ENCODE data around the gene CCNL1. TPM values are rescaled to one million over a fixed set of nuclear protein-coding genes. Genes with fewer than 3 reads are reported as not detected.
"Not testable (repeated sequence)": the region's sequence is repeated elsewhere in the genome, so short reads cannot be mapped to it uniquely, and the experiment has no call there.

The CCNL1 gene
- total RNA-seq, 1 donor from 2014 or later: 222 TPM

GRCh38 chr3:157182879-157183278 lies 22.9 kb upstream of the CCNL1 start:
- no peak for DNase-seq

GRCh38 chr3:157180262-157180661 lies 20.3 kb upstream of the CCNL1 start:
- no peak overlapping the region for H3K4me3 Mint-ChIP-seq
- DNase-seq: no peak
- POLR2A ChIA-PET: no interaction called here
- peaks cover 11% of the 10 kb centered on the region for H3K9me3 Mint-ChIP-seq
- TF ChIP-seq CTCF (IDR thresholded peaks at IDR 0.05): no peak
- no peak for ATAC-seq (ENCODE audit: low read depth)
- peaks cover 52% of the 10 kb centered on the region for H3K36me3 Mint-ChIP-seq (ENCODE audit: low read depth)
- no peaks in the 10 kb centered on the region for H3K27me3 Mint-ChIP-seq
- intact Hi-C loops (cut with micrococcal nuclease): no loop called here
- H3K4me1 Mint-ChIP-seq: peaks cover 16% of the 10 kb centered on the region
- no peak overlapping the region for H3K27ac Mint-ChIP-seq
- CTCF ChIA-PET: interaction anchor here (1.0 kb wide), 1 partner anchor 20 kb away, joined by 3 read pairs; no protein-coding TSS in a partner anchor

More at GRCh38 chr3:157182879-157183278, 22.9 kb upstream of the CCNL1 start:
- no peak for ATAC-seq (ENCODE audit: low read depth)
- Mint-ChIP-seq H3K27me3 (no peaks in the 10 kb centered on the region), H3K9me3 (peaks cover 25% of the 10 kb centered on the region), H3K4me3 (no peak overlapping the region), H3K27ac (no peak overlapping the region), H3K36me3 (ENCODE audit: low read depth) (peaks cover 67% of the 10 kb centered on the region), H3K4me1 (peaks cover 3% of the 10 kb centered on the region)
- intact Hi-C loops (cut with micrococcal nuclease): no loop called here
- no peak for TF ChIP-seq CTCF (IDR thresholded peaks at IDR 0.05)
- POLR2A ChIA-PET: no interaction called here
- CTCF ChIA-PET: no interaction called here

- H3K4me3 Mint-ChIP-seq: no peak overlapping the region
- peaks cover 53% of the 10 kb centered on the region for H3K36me3 Mint-ChIP-seq (ENCODE audit: low read depth)
- H3K27me3 Mint-ChIP-seq: no peaks in the 10 kb centered on the region
- H3K9me3 Mint-ChIP-seq: peaks cover 7% of the 10 kb centered on the region
- no peak for DNase-seq
- H3K27ac Mint-ChIP-seq: no peak overlapping the region
- no peak for TF ChIP-seq CTCF (IDR thresholded peaks at IDR 0.05)
- POLR2A ChIA-PET: no interaction called here
- H3K4me1 Mint-ChIP-seq: peaks cover 20% of the 10 kb centered on the region
- CTCF ChIA-PET: interaction anchor here (1.0 kb wide), 1 partner anchor 21 kb away, joined by 3 read pairs; no protein-coding TSS in a partner anchor
- intact Hi-C loops (cut with micrococcal nuclease): loop anchor here (10.0 kb wide), 1 partner anchor 1435 kb away; the partner anchor contains the start of gene PLCH1
- no peak for ATAC-seq (ENCODE audit: low read depth)
These were observed 19.4 kb upstream of the CCNL1 start for GRCh38 chr3:157179365-157179803.

GRCh38 chr3:157178503-157179364 lies 18.8 kb upstream of the CCNL1 start:
- Mint-ChIP-seq H3K4me1 (peaks cover 24% of the 10 kb centered on the region), H3K36me3 (ENCODE audit: low read depth) (peaks cover 49% of the 10 kb centered on the region)
- ATAC-seq (ENCODE audit: low read depth); CTCF ChIA-PET; H3K4me3 Mint-ChIP-seq; H3K27ac Mint-ChIP-seq; H3K9me3 Mint-ChIP-seq; DNase-seq; H3K27me3 Mint-ChIP-seq: not testable (repeated sequence)
- POLR2A ChIA-PET: interaction anchor here (7.7 kb wide), 1 partner anchor 17 kb away, joined by 660 read pairs; the partner anchor contains the start of gene CCNL1
- intact Hi-C loops (cut with micrococcal nuclease): loop anchor here (10.0 kb wide), 1 partner anchor 1434 kb away; the partner anchor contains the start of gene PLCH1

GRCh38 chr3:157177801-157178453 lies 18.0 kb upstream of the CCNL1 start:
- Mint-ChIP-seq H3K4me1 (peaks cover 25% of the 10 kb centered on the region), H3K36me3 (ENCODE audit: low read depth) (peaks cover 41% of the 10 kb centered on the region)
- not testable (repeated sequence) for H3K4me3 Mint-ChIP-seq; DNase-seq; H3K27ac Mint-ChIP-seq; ATAC-seq (ENCODE audit: low read depth); H3K27me3 Mint-ChIP-seq; H3K9me3 Mint-ChIP-seq
- intact Hi-C loops (cut with micrococcal nuclease): loop anchor here (10.0 kb wide), 1 partner anchor 1433 kb away; the partner anchor contains the start of gene PLCH1
- ChIA-PET CTCF (interaction anchor here (0.7 kb wide), 1 partner anchor 16 kb away, joined by 3 read pairs; no protein-coding TSS in a partner anchor), POLR2A (interaction anchor here (7.7 kb wide), 1 partner anchor 16 kb away, joined by 660 read pairs; the partner anchor contains the start of gene CCNL1)
